Body of pancreas (tissue), 4 donors: ENCODE data around the gene ADAM10. TPM values are rescaled to one million over a fixed set of nuclear protein-coding genes. Genes with fewer than 3 reads are reported as not detected.

ENCODE experiments used
- ATAC-seq: fragments of 150-250 bp; one replicate; pipeline ENCODE4 v1.9.1; 2016
- DNase-seq, 4 donors: peaks; one replicate each; pipeline ENCODE4 v3.0.0-alpha.2; 2019
- H3K27ac ChIP-seq, 4 donors: fragments of 200-600 bp; sonication (generic); 1 replicate in 3 of 4; 2 replicates in 1 of 4; pipeline versions ENCODE4 v1.5.1 to v1.6.1; 2016 to 2019; ENCODE audit warnings: mild to moderate bottlenecking in 1 of 4, mixed read lengths in 1 of 4, moderate library complexity in 1 of 4
- H3K27me3 ChIP-seq, 2 donors: fragments of 200-600 bp; sonication (generic); one replicate each; pipeline ENCODE4 v1.6.0; 2016; ENCODE audit warnings: mild to moderate bottlenecking in 1 of 2
- H3K36me3 ChIP-seq, 2 donors: fragments of 200-600 bp; sonication (generic); replicated peaks in 1 of 2; 2 replicates each; pipeline ENCODE4 v1.5.1; 2016; ENCODE audit warnings: low read depth in 2 of 2; ENCODE audit not compliant: insufficient read depth in 1 of 2
- H3K4me1 ChIP-seq: fragments of 200-600 bp; sonication (generic); one replicate; pipeline ENCODE4 v1.6.0; 2016
- H3K4me3 ChIP-seq, 2 donors: fragments of 200-600 bp; sonication (generic); 1 replicate in 1 of 2; 2 replicates in 1 of 2; pipeline ENCODE4 v1.5.1; 2016 to 2019
- H3K9me3 ChIP-seq, 3 donors: fragments of 200-600 bp; sonication (generic); 1 replicate in 2 of 3; 2 replicates in 1 of 3; pipeline ENCODE4 v1.5.1; 2016
- CTCF ChIP-seq, 7 experiments: fragments of 450-650 bp in 4 of 7; fragments of 200-600 bp in 3 of 7; sonication (generic) in 3 of 7; IDR thresholded peaks; one replicate each; pipeline ENCODE4 v1.5.1; 2016 to 2019; ENCODE audit warnings: antibody characterized with exemption in 7 of 7
- POLR2A ChIP-seq, 3 donors: fragments of 450-650 bp; IDR thresholded peaks; one replicate each; pipeline ENCODE4 v1.6.1; 2016; ENCODE audit warnings: antibody characterized with exemption in 3 of 3, mild to moderate bottlenecking in 2 of 3
- WGBS, 2 donors: methylation state at CpG; one replicate each; pipeline ENCODE4 v1.1.5; 2017; 5-methylcytosine and 5-hydroxymethylcytosine counted together
- intact Hi-C: fragments of 100-400 bp; cut with DNase I; formaldehyde crosslinking; loops from one replicate; pipeline ENCODE4 v1.15.1; 2023
- total RNA-seq, 2 donors: library from RNA; depleted of rRNA; stranded (reverse); fragments of >200 nt; gene quantifications; one replicate each; pipeline ENCODE4 v1.1.0, GENCODE V29; 2016

The ADAM10 gene
- total RNA-seq, 2 donors from 2014 or later = 29.1 to 35.6 TPM

- Histone ChIP-seq H3K9me3 (no peaks in the 10 kb centered on the region), H3K27ac (no peak overlapping the region), H3K27me3 (no peaks in the 10 kb centered on the region), H3K4me3 (no peak overlapping the region), H3K36me3 (no peaks in the 10 kb centered on the region), H3K4me1 (no peaks in the 10 kb centered on the region)
- ATAC-seq (no peak), DNase-seq (no peak)
- no peak for TF ChIP-seq CTCF (IDR thresholded peaks at IDR 0.05)
- intact Hi-C loops = no loop called here
- WGBS, 2 donors = 76 to 80% methylated on average over 14 of the region's 14 CpGs
These were observed 174.3 kb downstream of the ADAM10 start for GRCh38 chr15:58575045-58575786.

GRCh38 chr15:58574631-58575030, 174.9 kb downstream of the ADAM10 start:
- H3K36me3 ChIP-seq = no peaks in the 10 kb centered on the region
- H3K9me3 ChIP-seq = no peaks in the 10 kb centered on the region
- WGBS, 2 donors = 60 to 62% methylated on average over 4 of the region's 4 CpGs
- H3K4me3 ChIP-seq = no peak overlapping the region
- intact Hi-C loops = no loop called here
- H3K27ac ChIP-seq = peak overlapping the region in 1 of 4 donors; percentile 33
- ATAC-seq (no peak), DNase-seq (no peak)
- no peaks in the 10 kb centered on the region for H3K27me3 ChIP-seq
- H3K4me1 ChIP-seq = no peaks in the 10 kb centered on the region
- TF ChIP-seq CTCF (IDR thresholded peaks at IDR 0.05) (no peak), POLR2A (IDR thresholded peaks at IDR 0.05) (no peak)

DNA sequence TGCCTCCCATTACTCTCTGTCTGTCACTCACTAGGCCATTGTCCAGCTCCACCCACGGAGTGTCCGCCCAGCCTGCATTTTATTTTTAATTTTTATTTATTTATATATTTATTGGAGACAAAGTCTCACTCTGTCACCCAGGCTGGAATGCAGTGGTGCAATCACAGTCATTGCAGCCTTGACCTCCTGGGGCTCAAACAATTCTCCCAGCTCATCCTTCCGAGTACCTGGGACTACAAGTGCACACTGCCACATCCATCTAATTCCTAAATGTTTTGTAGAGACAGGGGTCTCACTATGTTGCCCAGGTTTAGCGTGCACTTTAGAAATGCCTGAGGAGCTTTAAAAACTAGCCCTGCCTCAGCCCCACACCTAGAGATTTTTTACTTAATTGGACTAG, 176.2 kb downstream of the ADAM10 start:
- Histone ChIP-seq H3K27me3 (no peaks in the 10 kb centered on the region), H3K9me3 (no peaks in the 10 kb centered on the region), H3K4me3 (no peak overlapping the region), H3K27ac (no peak overlapping the region), H3K4me1 (no peaks in the 10 kb centered on the region), H3K36me3 (no peaks in the 10 kb centered on the region)
- intact Hi-C loops = no loop called here
- 82 to 85% methylated on average over 4 of the region's 4 CpGs for WGBS, 2 donors
- TF ChIP-seq CTCF (IDR thresholded peaks at IDR 0.05) (no peak), POLR2A (IDR thresholded peaks at IDR 0.05) (no peak)
- DNase-seq = no peak
- no peak for ATAC-seq

GRCh38 chr15:58572521-58572920, 177.0 kb downstream of the ADAM10 start:
- DNase-seq (no peak), ATAC-seq (no peak)
- H3K4me3 ChIP-seq = no peak overlapping the region
- TF ChIP-seq POLR2A (IDR thresholded peaks at IDR 0.05) = no peak
- no peak for TF ChIP-seq CTCF (IDR thresholded peaks at IDR 0.05)
- no peaks in the 10 kb centered on the region for H3K36me3 ChIP-seq
- H3K27ac ChIP-seq = no peak overlapping the region
- intact Hi-C loops = no loop called here
- no peaks in the 10 kb centered on the region for H3K4me1 ChIP-seq
- H3K27me3 ChIP-seq = no peaks in the 10 kb centered on the region
- H3K9me3 ChIP-seq = no peaks in the 10 kb centered on the region
- WGBS, 2 donors = 89 to 96% methylated on average over 4 of the region's 4 CpGs

DNA sequence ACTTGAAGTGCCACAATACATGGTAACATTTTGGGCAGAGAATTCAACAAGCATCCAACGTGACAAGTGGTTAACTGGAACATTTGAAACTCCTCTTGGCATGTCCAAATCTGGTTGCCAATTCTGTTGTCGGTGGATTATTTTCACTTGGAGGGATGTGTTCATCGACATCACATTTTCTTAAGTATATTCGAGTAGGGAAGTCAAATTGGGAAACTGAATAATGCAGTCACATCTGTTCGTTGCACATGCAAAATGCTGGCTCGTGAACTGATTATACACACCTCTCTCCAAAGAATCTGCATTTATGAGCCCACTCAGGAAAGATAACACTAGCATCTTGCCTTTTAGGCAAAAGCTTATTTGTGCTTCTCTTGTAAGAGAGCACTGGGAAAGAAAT, 178.0 kb downstream of the ADAM10 start:
- no peaks in the 10 kb centered on the region for H3K36me3 ChIP-seq
- WGBS, 2 donors = 77 to 79% methylated on average over 6 of the region's 6 CpGs
- no peaks in the 10 kb centered on the region for H3K9me3 ChIP-seq
- intact Hi-C loops = no loop called here
- no peaks in the 10 kb centered on the region for H3K27me3 ChIP-seq
- TF ChIP-seq CTCF (IDR thresholded peaks at IDR 0.05) = no peak
- TF ChIP-seq POLR2A (IDR thresholded peaks at IDR 0.05) = no peak
- no peak overlapping the region for H3K4me3 ChIP-seq
- ATAC-seq = no peak
- no peak overlapping the region for H3K27ac ChIP-seq
- no peaks in the 10 kb centered on the region for H3K4me1 ChIP-seq
- DNase-seq = no peak
